ENCODE measurements around the gene MAP3K12.
"Not testable (repeated sequence)": the region's sequence is repeated elsewhere in the genome, so short reads cannot be mapped to it uniquely, and the experiment has no call there.

MAP3K12 gene

GRCh38 chr12:53492188-53492587 lies 7.1 kb downstream of the MAP3K12 start:
- no peak for DNase-seq

- no peak for DNase-seq
Observed at GRCh38 chr12:53489242-53489864, 9.9 kb downstream of the MAP3K12 start.

GRCh38 chr12:53486736-53487487 lies 12.3 kb downstream of the MAP3K12 start:
- DNase-seq, result no peak

GRCh38 chr12:53485955-53486735 lies 13.1 kb downstream of the MAP3K12 start:
- no peak for DNase-seq

GRCh38 chr12:53484686-53485575 lies 14.3 kb downstream of the MAP3K12 start:
- no peak for DNase-seq

- DNase-seq, result no peak
Observed at GRCh38 chr12:53483979-53484377, 15.3 kb downstream of the MAP3K12 start.

GRCh38 chr12:53483225-53483978 lies 15.9 kb downstream of the MAP3K12 start:
- no peak for DNase-seq

GRCh38 chr12:53482626-53483168 lies 16.6 kb downstream of the MAP3K12 start:
- no peak for DNase-seq

- no peak for DNase-seq
Observed at GRCh38 chr12:53481939-53482586, 17.2 kb downstream of the MAP3K12 start.

- not testable (repeated sequence) for DNase-seq
Observed at GRCh38 chr12:53481458-53481857, 17.8 kb downstream of the MAP3K12 start.

- no peak for DNase-seq
Observed at GRCh38 chr12:53480491-53481442, 18.5 kb downstream of the MAP3K12 start.

GRCh38 chr12:53479331-53479730 lies 19.9 kb downstream of the MAP3K12 start:
- no peak for DNase-seq

- DNase-seq, result no peak
Observed at GRCh38 chr12:53478865-53479264, 20.4 kb downstream of the MAP3K12 start.

- no peak for DNase-seq
Observed at GRCh38 chr12:53476769-53477209, 22.5 kb downstream of the MAP3K12 start.

- DNase-seq, result no peak
Observed at GRCh38 chr12:53474819-53475218, 24.4 kb downstream of the MAP3K12 start.

GRCh38 chr12:53474077-53474476 lies 25.2 kb downstream of the MAP3K12 start:
- DNase-seq, result no peak

GRCh38 chr12:53472056-53472582 lies 27.1 kb downstream of the MAP3K12 start:
- DNase-seq, result no peak

GRCh38 chr12:53468282-53468681 lies 31.0 kb downstream of the MAP3K12 start:
- DNase-seq, result no peak

- DNase-seq, result no peak
Observed at GRCh38 chr12:53467880-53468279, 31.4 kb downstream of the MAP3K12 start.

GRCh38 chr12:53467082-53467481 lies 32.2 kb downstream of the MAP3K12 start:
- DNase-seq, result no peak
